ENCODE measurements around the gene RARA.

The RARA gene

DNA sequence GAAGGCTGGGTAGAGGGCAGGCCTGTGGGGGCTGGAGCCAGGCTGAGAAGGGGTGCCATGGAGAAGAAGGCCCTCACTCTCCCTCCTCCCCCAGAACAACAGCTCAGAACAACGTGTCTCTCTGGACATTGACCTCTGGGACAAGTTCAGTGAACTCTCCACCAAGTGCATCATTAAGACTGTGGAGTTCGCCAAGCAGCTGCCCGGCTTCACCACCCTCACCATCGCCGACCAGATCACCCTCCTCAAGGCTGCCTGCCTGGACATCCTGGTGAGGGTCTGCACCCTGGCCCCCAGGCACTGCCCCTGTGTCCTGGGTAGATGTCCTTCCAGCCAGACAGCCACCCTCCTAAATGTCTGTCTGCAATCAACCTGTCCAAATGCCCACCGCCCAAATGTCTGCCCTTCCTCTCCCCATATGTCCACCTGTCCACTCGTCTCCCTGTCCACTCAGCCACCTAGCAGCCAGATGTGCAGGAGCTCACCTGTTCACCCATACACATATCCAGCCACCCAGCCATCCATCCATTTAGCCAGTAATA, 43.3 kb downstream of the RARA start:
- DNase-seq (ENCODE audit: low read depth, low spot score): no peak
- no peak overlapping the region for H3K27ac ChIP-seq

DNA sequence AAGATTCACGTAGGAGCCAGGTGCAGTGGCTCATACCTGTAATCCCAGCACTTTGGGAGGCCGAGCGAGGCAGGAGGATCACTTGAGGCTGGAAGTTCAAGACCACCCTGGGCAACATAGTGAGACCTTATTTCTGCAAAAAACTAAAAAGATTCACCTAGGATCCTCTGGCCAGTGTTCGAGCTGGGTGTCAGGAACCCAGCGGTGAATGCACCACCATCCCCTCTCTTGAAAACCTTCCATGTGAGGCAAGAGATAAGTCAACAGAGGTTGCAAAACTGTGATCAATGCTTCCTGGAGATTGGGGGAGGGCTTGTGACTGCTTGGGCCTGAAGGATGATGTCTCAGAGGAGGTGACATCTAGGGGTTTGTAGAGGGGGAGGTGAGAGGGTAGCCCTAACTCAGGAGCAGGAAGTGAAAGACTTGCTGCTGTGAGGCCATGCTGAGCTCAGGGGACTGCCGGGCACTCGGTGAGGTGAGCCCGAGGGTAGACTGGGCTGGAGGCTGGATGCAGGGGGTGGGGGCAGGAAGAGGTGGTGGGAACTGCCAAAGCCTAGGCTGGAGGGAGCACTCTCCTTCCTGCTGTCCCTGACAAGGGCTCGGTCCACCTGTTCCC, 43.9 kb downstream of the RARA start:
- no peak overlapping the region for H3K27ac ChIP-seq
- DNase-seq (ENCODE audit: low read depth, low spot score): no peak

- DNase-seq (ENCODE audit: low read depth, low spot score): no peak
- H3K27ac ChIP-seq: no peak overlapping the region
Observed at GRCh38 chr17:40354221-40355122, 45.5 kb downstream of the RARA start.

DNA sequence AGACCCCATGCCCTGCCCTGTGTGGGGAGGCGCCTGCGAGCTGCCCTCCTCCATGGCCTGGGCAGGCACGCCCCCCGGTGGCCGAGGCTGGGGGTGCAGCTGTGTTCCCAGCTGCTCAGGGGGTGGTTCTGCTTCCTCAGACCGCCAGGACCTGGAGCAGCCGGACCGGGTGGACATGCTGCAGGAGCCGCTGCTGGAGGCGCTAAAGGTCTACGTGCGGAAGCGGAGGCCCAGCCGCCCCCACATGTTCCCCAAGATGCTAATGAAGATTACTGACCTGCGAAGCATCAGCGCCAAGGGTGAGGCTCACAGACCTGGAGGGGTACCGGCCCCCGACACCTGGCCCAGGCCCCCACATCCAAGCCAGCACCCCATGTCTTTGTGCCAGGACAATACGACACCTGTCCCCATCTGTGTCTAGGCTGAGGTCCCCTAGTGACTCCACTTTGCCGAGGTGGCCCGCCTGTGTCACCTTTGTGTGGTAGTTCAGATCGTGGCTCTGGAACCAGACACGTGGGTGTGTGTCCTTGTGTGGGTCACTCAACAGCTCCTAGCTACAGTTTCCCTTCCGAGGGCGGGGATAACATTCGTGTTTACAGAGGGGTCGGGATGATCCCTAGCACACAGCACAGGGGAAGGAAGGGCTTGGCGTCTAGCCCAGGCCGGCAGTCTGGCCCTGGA, 46.3 kb downstream of the RARA start:
- no peak for DNase-seq (ENCODE audit: low read depth, low spot score)
- H3K27ac ChIP-seq: no peak overlapping the region

GRCh38 chr17:40355804-40356758, 47.1 kb downstream of the RARA start:
- no peak for DNase-seq (ENCODE audit: low read depth, low spot score)
- H3K27ac ChIP-seq: no peak overlapping the region

- DNase-seq (ENCODE audit: low read depth, low spot score): no peak
- no peak overlapping the region for H3K27ac ChIP-seq
Observed at GRCh38 chr17:40356990-40357881, 48.3 kb downstream of the RARA start.

GRCh38 chr17:40358323-40359038, 49.5 kb downstream of the RARA start:
- no peak for DNase-seq (ENCODE audit: low read depth, low spot score)
- H3K27ac ChIP-seq: no peak overlapping the region

GRCh38 chr17:40360091-40360490, 51.1 kb downstream of the RARA start:
- no peak for DNase-seq (ENCODE audit: low read depth, low spot score)
- H3K27ac ChIP-seq: no peak overlapping the region

- H3K27ac ChIP-seq: no peak overlapping the region
Observed at GRCh38 chr17:40361063-40361924, 52.3 kb downstream of the RARA start.

DNA sequence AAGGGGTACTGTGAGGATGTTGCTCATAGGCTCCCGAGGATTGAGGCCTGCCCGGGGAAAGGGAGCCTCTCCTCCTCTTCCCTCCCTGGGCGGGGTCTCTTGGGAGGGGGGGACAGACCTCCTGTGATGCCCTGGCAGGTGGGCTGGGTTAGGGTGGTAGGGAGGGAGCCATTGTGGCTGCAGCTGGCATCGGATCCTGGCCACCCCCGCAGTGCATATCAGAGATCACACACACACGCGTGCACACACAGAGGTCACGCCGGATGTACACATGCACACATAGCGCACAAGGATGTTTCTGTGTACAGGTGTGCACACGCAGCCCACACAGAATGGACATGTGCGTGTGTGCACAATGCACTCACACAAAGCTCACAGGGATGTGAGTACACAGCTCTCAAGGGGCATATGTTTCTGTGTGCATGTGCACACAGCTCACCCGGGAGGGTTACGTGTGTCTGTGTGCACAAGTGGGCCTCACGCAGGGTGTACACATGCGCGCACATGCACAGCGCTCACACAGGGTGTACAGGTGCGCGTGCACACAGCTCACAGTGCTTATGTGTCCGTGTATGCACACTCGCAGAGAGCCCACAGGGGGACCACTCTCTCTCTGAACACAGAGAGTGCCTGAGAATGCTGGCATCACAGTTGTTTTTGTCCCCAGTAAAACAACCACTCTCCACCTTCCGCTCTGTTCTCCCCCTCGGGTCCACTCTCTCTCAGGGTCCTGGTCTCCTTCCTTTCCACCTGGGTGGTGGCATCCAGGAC, 53.1 kb downstream of the RARA start:
- DNase-seq (ENCODE audit: low read depth, low spot score): no peak
- no peak overlapping the region for H3K27ac ChIP-seq

More at GRCh38 chr17:40361063-40361924, 52.3 kb downstream of the RARA start:
- DNase-seq (ENCODE audit: low read depth, low spot score): no peak

DNA sequence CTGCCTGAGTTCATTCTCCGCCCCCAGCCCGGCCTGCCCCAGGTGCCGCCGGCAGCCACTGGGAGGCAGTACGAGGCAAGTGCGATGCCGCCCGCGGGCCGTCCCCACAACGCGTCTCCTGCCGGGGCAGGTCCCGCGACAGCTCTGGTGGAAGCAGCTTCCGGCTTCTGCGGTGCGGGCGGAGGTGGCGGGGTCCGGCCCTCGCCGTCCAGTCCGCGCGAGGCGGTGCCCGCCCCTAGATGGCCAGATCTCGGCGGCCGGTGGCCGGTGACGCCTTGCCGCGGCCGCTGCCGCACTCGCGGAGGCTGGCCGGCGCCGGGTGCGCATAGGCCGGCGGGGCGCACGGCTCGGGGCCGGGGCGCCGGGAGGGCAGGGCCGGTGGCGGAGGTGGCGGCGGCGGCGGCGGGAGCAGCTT, 53.7 kb downstream of the RARA start:
- no peak overlapping the region for H3K27ac ChIP-seq
- DNase-seq (ENCODE audit: low read depth, low spot score): no peak

DNA sequence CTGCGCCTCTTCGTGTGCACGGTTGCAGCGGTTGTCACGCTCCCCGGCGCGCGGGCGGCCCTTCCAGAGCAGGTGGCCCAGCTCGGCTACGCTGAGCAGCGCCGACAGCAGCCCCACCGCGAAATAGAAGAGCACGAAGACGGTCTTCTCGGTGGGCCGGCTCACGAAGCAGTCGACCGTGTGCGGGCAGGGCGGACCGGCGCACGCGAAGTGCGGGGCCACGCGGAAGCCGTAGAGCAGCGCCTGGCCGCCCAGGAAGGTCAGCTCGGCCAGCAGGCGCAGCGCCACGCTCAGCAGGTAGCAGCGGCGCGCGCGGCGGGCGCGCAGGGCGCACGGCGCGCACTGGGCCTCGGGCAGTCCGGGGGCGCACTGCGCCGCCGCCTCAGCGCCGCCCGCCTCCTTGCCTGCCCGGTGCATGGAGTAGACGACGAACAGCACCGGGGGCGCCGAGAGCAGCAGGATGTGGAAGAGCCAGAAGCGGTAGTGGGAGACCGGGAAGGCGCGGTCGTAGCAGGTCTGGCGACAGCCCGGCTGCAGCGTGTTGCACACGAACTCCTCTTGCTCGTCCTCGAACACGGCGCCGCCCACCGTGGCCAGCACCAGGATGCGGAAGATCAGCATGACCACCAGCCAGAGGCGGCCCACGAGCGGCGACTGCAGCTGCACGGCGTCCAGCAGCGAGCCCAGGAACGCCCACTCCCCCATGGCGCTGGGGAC, 54.3 kb downstream of the RARA start:
- no peak overlapping the region for H3K27ac ChIP-seq
- DNase-seq (ENCODE audit: low read depth, low spot score): no peak

DNA sequence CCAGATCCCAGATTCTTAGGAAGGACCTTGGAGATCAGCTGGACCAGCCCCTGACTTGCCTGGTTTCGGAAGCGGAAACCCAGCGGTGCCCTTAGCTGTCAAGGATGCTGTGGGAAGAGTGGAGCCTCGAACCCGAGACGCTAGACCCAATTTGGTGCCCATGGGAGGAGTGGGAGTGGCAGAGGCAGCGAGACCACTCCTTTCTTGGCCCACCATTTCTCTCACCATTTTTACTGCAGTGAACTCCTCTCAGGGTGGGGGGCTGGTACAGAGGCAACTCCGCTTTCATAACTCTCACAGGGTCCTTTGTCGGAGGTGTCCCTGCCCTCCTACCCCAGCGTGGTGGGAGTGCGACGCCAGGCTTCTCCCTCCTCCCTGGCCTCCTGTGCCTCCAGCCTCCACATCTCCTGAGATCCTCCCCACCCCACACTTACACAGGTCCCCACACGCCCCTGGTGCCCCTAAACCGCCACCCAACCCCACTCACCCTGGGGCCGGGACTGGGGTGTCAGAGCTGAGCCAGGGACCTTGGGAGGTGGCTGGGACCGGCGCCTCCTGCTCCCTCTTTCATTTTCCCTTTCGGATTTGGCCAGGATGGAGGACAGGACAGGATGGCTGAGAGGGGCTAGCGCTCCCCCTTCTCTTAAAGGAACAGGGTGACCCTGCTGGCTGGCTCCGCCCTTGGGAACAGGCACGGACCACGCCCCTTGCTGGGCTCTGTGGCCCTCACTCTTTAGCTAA, 55.3 kb downstream of the RARA start, which contains the start of gene GJD3:
Gene GJD3, minus strand, starts transcription at position 617 of the 741 bp plus-strand sequence. CDS start 922 bp downstream, outside the sequence.
- H3K27ac ChIP-seq: no peak within 1 kb of the TSS
- no peak for DNase-seq (ENCODE audit: low read depth, low spot score)

- DNase-seq (ENCODE audit: low read depth, low spot score): no peak
- H3K27ac ChIP-seq: no peak overlapping the region
Observed at GRCh38 chr17:40364906-40365305, 55.9 kb downstream of the RARA start.

All from epithelial cell of prostate (primary cell).